GM12878 (cell line): Measurements from ENCODE around the gene SLC12A7. TPM values are rescaled to one million over a fixed set of nuclear protein-coding genes. Genes with fewer than 3 reads are reported as not detected.
A peak's percentile ranks its signal among the peaks of the same experiment; 100 is the strongest.

ENCODE experiments used
- ATF2 ChIP-seq: IDR thresholded peaks from 2 replicates; pipeline ENCODE4 v1.6.1; 2012; ENCODE audit warnings: low read length, inconsistent platforms
- JUND ChIP-seq: IDR thresholded peaks from 2 replicates; pipeline ENCODE4 v1.6.1; 2012; ENCODE audit warnings: low read depth, mild to moderate bottlenecking, low read length, improper control_type of control experiment, moderate library complexity
- MTA3 ChIP-seq: IDR thresholded peaks from 2 replicates; pipeline ENCODE4 v1.6.1; 2012; ENCODE audit warnings: low read length, inconsistent platforms, borderline replicate concordance
- MXI1 ChIP-seq: fragments of 150-350 bp; IDR thresholded peaks from 2 replicates; pipeline ENCODE4 v1.6.1; 2011; ENCODE audit warnings: low read depth, mild to moderate bottlenecking, inconsistent platforms, low read length, improper control_type of control experiment
- NFYA ChIP-seq: IDR thresholded peaks from 2 replicates; pipeline ENCODE4 v1.6.1; 2011; ENCODE audit warnings: low read depth, mild to moderate bottlenecking, low read length, improper control_type of control experiment, borderline replicate concordance
- NR2C1 ChIP-seq: fragments of 450-650 bp; IDR thresholded peaks from 2 replicates; pipeline ENCODE4 v1.6.1; 2017; ENCODE audit warnings: antibody characterized with exemption, mild to moderate bottlenecking, moderate library complexity
- POLR2AphosphoS5 ChIP-seq: IDR thresholded peaks from 2 replicates; pipeline ENCODE4 v1.6.1; 2011; ENCODE audit warnings: mild to moderate bottlenecking, low read length, inconsistent platforms
- SMAD1 ChIP-seq: fragments of 450-650 bp; IDR thresholded peaks from 2 replicates; pipeline ENCODE4 v1.6.1; 2018; ENCODE audit warnings: mild to moderate bottlenecking, low read depth; ENCODE audit not compliant: partially characterized antibody
- STAT1 ChIP-seq: fragments of 450-650 bp; conservative IDR thresholded peaks from 2 replicates; pipeline ENCODE4 v1.6.1; 2014; ENCODE audit warnings: antibody characterized with exemption, mild to moderate bottlenecking
- TCF12 ChIP-seq: IDR thresholded peaks from 2 replicates; pipeline ENCODE4 v1.6.1; 2011; ENCODE audit warnings: low read depth, mild to moderate bottlenecking, low read length
- TCF7 ChIP-seq: IDR thresholded peaks from 2 replicates; pipeline ENCODE4 v1.6.1; 2014; ENCODE audit warnings: antibody characterized with exemption, borderline replicate concordance
- USF1 ChIP-seq: IDR thresholded peaks from 2 replicates; pipeline ENCODE4 v1.6.1; 2011; ENCODE audit warnings: borderline replicate concordance, low read depth, mild to moderate bottlenecking, moderate library complexity, mixed read lengths, low read length; ENCODE audit not compliant: insufficient read depth; ENCODE audit errors: extremely low read length
- USF2 ChIP-seq: IDR thresholded peaks from 2 replicates; pipeline ENCODE4 v1.6.1; 2011; ENCODE audit warnings: low read depth, low read length, improper control_type of control experiment, borderline replicate concordance
- ZBED1 ChIP-seq: IDR thresholded peaks from 2 replicates; pipeline ENCODE4 v1.6.1; 2016; ENCODE audit warnings: borderline replicate concordance
- ZNF217 ChIP-seq: fragments of 450-650 bp; IDR thresholded peaks from 2 replicates; pipeline ENCODE4 v1.6.1; 2017; ENCODE audit warnings: antibody characterized with exemption, mild to moderate bottlenecking
- ZNF592 ChIP-seq: fragments of 450-650 bp; IDR thresholded peaks from 2 replicates; pipeline ENCODE4 v1.6.1; 2017; ENCODE audit warnings: mild to moderate bottlenecking, moderate library complexity
- polyA plus RNA-seq, 11 experiments: library from polyadenylated mRNA; depleted of rRNA in 4 of 11; unstranded in 6 of 11; stranded (reverse) in 5 of 11; fragments of >200 nt; fragmentation: Nextera tagmentation in 4 of 11; fragmentation: Illumina TruSeq in 1 of 11; extraction: Ambion mirVana in 4 of 11; extraction: Trizol in 1 of 11; gene quantifications; 1 replicate in 1 of 11; 2 replicates in 10 of 11; pipeline versions ENCODE4 v1.2.1 to v1.2.3, GENCODE V29; 2011 to 2016; ENCODE audit warnings: inconsistent platforms in 2 of 11, missing spikeins in 2 of 11, low read depth in 1 of 11
- total RNA-seq, 4 experiments: library from RNA; depleted of rRNA in 3 of 4; stranded (reverse); fragments of >200 nt in 3 of 4; fragmentation: Illumina TruSeq in 1 of 4; extraction: Trizol in 1 of 4; gene quantifications; 2 replicates each; pipeline versions ENCODE4 v1.2.1 to v1.2.3, GENCODE V29; 2013 to 2021
- TF ChIP-seq, protein P1 (sequence below): fragments of 450-650 bp; formaldehyde crosslinking; IDR thresholded peaks from 2 replicates; pipeline ENCODE4 v1.4.0; 2020; ENCODE audit warnings: mild to moderate bottlenecking, moderate library complexity

SLC12A7 gene
- total and polyA plus RNA-seq, 10 of the 15 experiments (the other 5 are each of a cell fraction or from before 2014, with no cell fraction given): 0.10 to 10.0 (median 2.9) TPM

- TF ChIP-seq, protein P1, sequence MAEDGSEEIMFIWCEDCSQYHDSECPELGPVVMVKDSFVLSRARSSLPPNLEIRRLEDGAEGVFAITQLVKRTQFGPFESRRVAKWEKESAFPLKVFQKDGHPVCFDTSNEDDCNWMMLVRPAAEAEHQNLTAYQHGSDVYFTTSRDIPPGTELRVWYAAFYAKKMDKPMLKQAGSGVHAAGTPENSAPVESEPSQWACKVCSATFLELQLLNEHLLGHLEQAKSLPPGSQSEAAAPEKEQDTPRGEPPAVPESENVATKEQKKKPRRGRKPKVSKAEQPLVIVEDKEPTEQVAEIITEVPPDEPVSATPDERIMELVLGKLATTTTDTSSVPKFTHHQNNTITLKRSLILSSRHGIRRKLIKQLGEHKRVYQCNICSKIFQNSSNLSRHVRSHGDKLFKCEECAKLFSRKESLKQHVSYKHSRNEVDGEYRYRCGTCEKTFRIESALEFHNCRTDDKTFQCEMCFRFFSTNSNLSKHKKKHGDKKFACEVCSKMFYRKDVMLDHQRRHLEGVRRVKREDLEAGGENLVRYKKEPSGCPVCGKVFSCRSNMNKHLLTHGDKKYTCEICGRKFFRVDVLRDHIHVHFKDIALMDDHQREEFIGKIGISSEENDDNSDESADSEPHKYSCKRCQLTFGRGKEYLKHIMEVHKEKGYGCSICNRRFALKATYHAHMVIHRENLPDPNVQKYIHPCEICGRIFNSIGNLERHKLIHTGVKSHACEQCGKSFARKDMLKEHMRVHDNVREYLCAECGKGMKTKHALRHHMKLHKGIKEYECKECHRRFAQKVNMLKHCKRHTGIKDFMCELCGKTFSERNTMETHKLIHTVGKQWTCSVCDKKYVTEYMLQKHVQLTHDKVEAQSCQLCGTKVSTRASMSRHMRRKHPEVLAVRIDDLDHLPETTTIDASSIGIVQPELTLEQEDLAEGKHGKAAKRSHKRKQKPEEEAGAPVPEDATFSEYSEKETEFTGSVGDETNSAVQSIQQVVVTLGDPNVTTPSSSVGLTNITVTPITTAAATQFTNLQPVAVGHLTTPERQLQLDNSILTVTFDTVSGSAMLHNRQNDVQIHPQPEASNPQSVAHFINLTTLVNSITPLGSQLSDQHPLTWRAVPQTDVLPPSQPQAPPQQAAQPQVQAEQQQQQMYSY (CRISPR knock-in tag): no peak
- TF ChIP-seq NFYA (no peak), ATF2 (no peak), POLR2AphosphoS5 (no peak), STAT1 (no peak), USF1 (no peak), ZBED1 (no peak), JUND (no peak), USF2 (no peak), ZNF217 (no peak), SMAD1 (no peak), ZNF592 (0 out of 2 replicates have a peak, but pooled peaks have one; percentile 68), TCF7 (no peak), MXI1 (no peak), NR2C1 (no peak), MTA3 (no peak), TCF12 (peak; percentile 91)
Observed at GRCh38 chr5:1140171-1140817, 28.4 kb upstream of the SLC12A7 start (continued).
